K562 (cell line): ENCODE data around the gene TMEM273. TPM values are rescaled to one million over a fixed set of nuclear protein-coding genes. Genes with fewer than 3 reads are reported as not detected.

Experiments
- ATAC-seq: fragments of 200-7000 bp; cut with Tn5 transposase; 3 replicates; pipeline ENCODE4 v1.9.1; 2020; ENCODE audit warnings: moderate library complexity
- BruUV-seq: library from RNA; stranded (reverse); fragments of 400-500 nt; replicated peaks from 2 replicates; lab custom pipeline; 2021; lab: Mats Ljungman, UMichigan
- CTCF ChIA-PET: fragments of 300-600 bp; formaldehyde crosslinking; extraction: SDS; loops from one replicate; lab custom pipeline; 2021; ENCODE audit warnings: low intra/inter-chr PET ratio; lab: Yijun Ruan, JAX
- POLR2A ChIA-PET: fragments of 300-600, 350-650 bp; sonication (Branson Sonifier 250); formaldehyde crosslinking; extraction: SDS; loops from one replicate; lab custom pipeline; 2021; ENCODE audit warnings: antibody characterized with exemption, inconsistent platforms; lab: Yijun Ruan, JAX
- DNase-seq, 4 experiments: peaks; one replicate each; pipeline versions ENCODE4 v3.0.0 to v3.0.0-alpha.2; 2011 to 2018; ENCODE audit warnings: low spot score in 3 of 4, mixed read lengths in 3 of 4; ENCODE audit errors: extremely low read depth in 1 of 4
- FAIRE-seq: peaks from 2 replicates; lab custom pipeline; 2011; peaks lifted over from hg19 to GRCh38; lab: Jason Lieb, UNC
- H2AFZ ChIP-seq: 2 replicates; pipeline ENCODE4 v1.6.0; 2011; ENCODE audit warnings: low read depth, low read length, control low read depth, inconsistent platforms
- H3K27ac ChIP-seq: fragments of 200-600 bp; 3 replicates; pipeline ENCODE4 v1.8.0; 2011; ENCODE audit warnings: low read depth, mild to moderate bottlenecking, control low read depth, inconsistent platforms, low read length, moderate library complexity, mixed read lengths; ENCODE audit errors: extremely low read depth
- H3K27me3 ChIP-seq, 2 experiments: fragments of 300-600 bp in 1 of 2; 2 replicates in 1 of 2; 3 replicates in 1 of 2; pipeline versions ENCODE4 v1.6.0 to v1.8.0; 2011; ENCODE audit warnings: inconsistent platforms in 2 of 2, low read length in 2 of 2, mild to moderate bottlenecking in 1 of 2, mixed read lengths in 1 of 2, moderate library complexity in 1 of 2; ENCODE audit not compliant: control insufficient read depth in 2 of 2, insufficient read depth in 2 of 2
- H3K36me3 ChIP-seq: fragments of 300-600 bp; 3 replicates; pipeline ENCODE4 v1.8.0; 2011; ENCODE audit warnings: mild to moderate bottlenecking, low read length, inconsistent platforms; ENCODE audit not compliant: control insufficient read depth, insufficient read depth
- H3K4me1 ChIP-seq, 2 experiments: fragments of 200-600 bp in 1 of 2; replicated peaks in 1 of 2; 2 replicates in 1 of 2; 3 replicates in 1 of 2; pipeline versions ENCODE4 v1.5.1 to v1.8.0; 2011; ENCODE audit warnings: inconsistent platforms in 2 of 2, low read length in 2 of 2, mild to moderate bottlenecking in 1 of 2, mixed read lengths in 1 of 2, moderate library complexity in 1 of 2; ENCODE audit not compliant: control insufficient read depth in 2 of 2, insufficient read depth in 2 of 2
- H3K4me2 ChIP-seq: 2 replicates; pipeline ENCODE4 v1.6.1; 2011; ENCODE audit warnings: low read length, control low read depth, inconsistent platforms, mixed read lengths; ENCODE audit not compliant: insufficient read depth
- H3K4me3 ChIP-seq: fragments of 200-600 bp; sonication (generic), shearing (Covaris generic); 2 replicates; pipeline ENCODE4 v1.5.1; 2016; ENCODE audit warnings: control low read depth, inconsistent platforms
- H3K79me2 ChIP-seq: fragments of 200-600 bp; 3 replicates; pipeline ENCODE4 v1.8.0; 2011; ENCODE audit warnings: low read length, inconsistent platforms; ENCODE audit not compliant: control insufficient read depth, insufficient read depth
- H3K9ac ChIP-seq, 2 experiments: 2 replicates each; pipeline versions ENCODE4 v1.6.0 to v1.6.1; 2011; ENCODE audit warnings: low read depth in 2 of 2, low read length in 2 of 2, control low read depth in 1 of 2, inconsistent platforms in 1 of 2, mild to moderate bottlenecking in 1 of 2, mixed read lengths in 1 of 2; ENCODE audit not compliant: insufficient read depth in 1 of 2
- H3K9me1 ChIP-seq: one replicate; pipeline ENCODE4 v1.6.0; 2011; ENCODE audit warnings: inconsistent platforms, mild to moderate bottlenecking, low read length, moderate library complexity; ENCODE audit not compliant: control insufficient read depth, insufficient read depth
- H3K9me3 ChIP-seq: replicated peaks from 2 replicates; pipeline ENCODE4 v1.5.1; 2011; ENCODE audit warnings: low read depth, low read length, inconsistent platforms; ENCODE audit not compliant: control insufficient read depth, insufficient read depth
- H4K20me1 ChIP-seq: replicated peaks from 2 replicates; pipeline ENCODE4 v1.6.1; 2011; ENCODE audit warnings: low read length, inconsistent platforms, mixed read lengths; ENCODE audit not compliant: control insufficient read depth, insufficient read depth
- CHCHD3 ChIP-seq: fragments of 250-450 bp; sonication (Bioruptor Pico); IDR thresholded peaks from 2 replicates; pipeline ENCODE4 v2.1.2; 2022; ENCODE audit warnings: mild to moderate bottlenecking
- ELF1 ChIP-seq: fragments of 200-800 bp; sonication (Bioruptor generic); IDR thresholded peaks from 2 replicates; pipeline ENCODE4 v1.6.1; 2016; ENCODE audit warnings: missing genetic modification characterization, missing compliant biosample characterization
- ETS1 ChIP-seq: conservative IDR thresholded peaks from 2 replicates; pipeline ENCODE4 v1.6.1; 2011; ENCODE audit warnings: low read depth, mild to moderate bottlenecking, low read length; ENCODE audit not compliant: control insufficient read depth
- HMGN3 ChIP-seq: IDR thresholded peaks from 2 replicates; pipeline ENCODE4 v1.6.1; 2011; ENCODE audit warnings: borderline replicate concordance, low read depth, mild to moderate bottlenecking, mixed read lengths, low read length; ENCODE audit not compliant: insufficient read length; ENCODE audit errors: extremely low read depth
- KDM1A ChIP-seq, 2 experiments: fragments of 450-650 bp; IDR thresholded peaks; 2 replicates each; pipeline ENCODE4 v1.6.1; 2016; ENCODE audit warnings: mild to moderate bottlenecking in 2 of 2
- NRF1 ChIP-seq, 2 experiments: fragments of 450-650 bp; IDR thresholded peaks in 1 of 2; conservative IDR thresholded peaks in 1 of 2; 2 replicates each; pipeline ENCODE4 v1.6.1; 2014; ENCODE audit warnings: mild to moderate bottlenecking in 2 of 2
- PHF21A ChIP-seq: fragments of 450-650 bp; IDR thresholded peaks from 2 replicates; pipeline ENCODE4 v1.6.1; 2017; ENCODE audit warnings: low read depth, borderline replicate concordance
- RFX5 ChIP-seq: IDR thresholded peaks from 2 replicates; pipeline ENCODE4 v1.6.1; 2011; ENCODE audit warnings: low read depth, mild to moderate bottlenecking, improper control_type of control experiment, low read length
- SMARCB1 ChIP-seq: IDR thresholded peaks from 2 replicates; pipeline ENCODE4 v1.6.1; 2011; ENCODE audit warnings: improper control_type of control experiment, low read depth; ENCODE audit not compliant: insufficient read length
- SPI1 ChIP-seq: IDR thresholded peaks from 2 replicates; pipeline ENCODE4 v1.6.1; 2011; ENCODE audit warnings: low read depth, low read length, control low read depth, borderline replicate concordance
- ZNF143 ChIP-seq: sonication (generic); formaldehyde crosslinking; IDR thresholded peaks from 2 replicates; pipeline ENCODE4 v1.9.0; 2022; ENCODE audit warnings: mild to moderate bottlenecking, missing genetic modification reagents
- WGBS: fragments of 100-300 bp; shearing (Covaris generic); methylation state at CpG from one replicate; pipeline ENCODE4 v1.1.6; 2016; ENCODE audit warnings: low coverage, mixed read lengths; ENCODE audit not compliant: insufficient coverage; ENCODE audit errors: missing lambda C conversion rate; 5-methylcytosine and 5-hydroxymethylcytosine counted together
- in situ Hi-C: fragments of 300-500 bp; cut with MboI; formaldehyde crosslinking; loops from 4 replicates; pipeline ENCODE4 v1.15.0; 2018; ENCODE audit warnings: inconsistent platforms, mixed read lengths
- intact Hi-C: fragments of 100-400 bp; cut with micrococcal nuclease; formaldehyde crosslinking; loops from 2 replicates; pipeline ENCODE4 v1.14.2; 2022
- polyA plus RNA-seq, 8 experiments: library from polyadenylated mRNA; depleted of rRNA in 4 of 8; stranded (reverse) in 5 of 8; unstranded in 3 of 8; fragments of >200 nt; fragmentation: Nextera tagmentation in 2 of 8; fragmentation: Illumina TruSeq in 1 of 8; extraction: Ambion mirVana in 2 of 8; extraction: Trizol in 1 of 8; gene quantifications; 2 replicates each; pipeline versions ENCODE4 v1.2.1 to v1.2.3, GENCODE V29; 2011 to 2014; ENCODE audit warnings: inconsistent platforms in 1 of 8, missing spikeins in 1 of 8
- total RNA-seq, 7 experiments: library from RNA; depleted of rRNA in 6 of 7; stranded (reverse); fragments of >200 nt in 6 of 7; fragmentation: Illumina TruSeq in 2 of 7; extraction: Trizol in 2 of 7; gene quantifications; 2 replicates each; pipeline versions ENCODE4 v1.2.1 to v1.2.3, GENCODE V29; 2011 to 2021; ENCODE audit warnings: low replicate concordance in 1 of 7
- TF ChIP-seq, protein P1 (sequence below): fragments of 450-650 bp; IDR thresholded peaks from 2 replicates; pipeline ENCODE4 v1.6.1; 2017; ENCODE audit warnings: antibody characterized with exemption
- TF ChIP-seq, protein P2 (sequence below), 2 experiments: fragments of 250-450 bp in 1 of 2; fragments of 450-650 bp in 1 of 2; sonication (Bioruptor Pico) in 1 of 2; IDR thresholded peaks; 2 replicates each; pipeline versions ENCODE4 v1.6.1 to v1.8.0; 2016 to 2021; ENCODE audit warnings: mild to moderate bottlenecking in 2 of 2, moderate library complexity in 2 of 2, missing compliant biosample characterization in 1 of 2, missing genetic modification characterization in 1 of 2

The TMEM273 gene
- total and polyA plus RNA-seq, 9 of the 15 experiments (the other 6 are each of a cell fraction or from before 2014, with no cell fraction given) = 39.2 to 131 (median 95.6) TPM

- peak overlapping the region; percentile 51 for H2AFZ ChIP-seq
- 0 out of 3 replicates have a peak, but pooled peaks have one; percentile 2 for ATAC-seq
- 20% methylated on average over 3 of the region's 3 CpGs for WGBS
- CTCF ChIA-PET = interaction anchor here (1.0 kb wide), 1 partner anchor 9 kb away, joined by 3 read pairs; no protein-coding TSS in a partner anchor
- H3K27me3 ChIP-seq = no peaks in the 10 kb centered on the region
- peak overlapping the region; percentile 8 to 75; a peak in 3 of 4 replicates for H3K9ac ChIP-seq
- POLR2A ChIA-PET = interaction anchor here (0.6 to 2.0 kb wide), 4 partner anchors 10 to 111 kb away, joined by 3 to 11 read pairs (median 4); no protein-coding TSS in a partner anchor
- TF ChIP-seq ZNF143 (CRISPR knock-in tag) (no peak), HMGN3 (no peak), PHF21A (no peak), SMARCB1 (no peak), ELF1 (tag) (0 out of 2 replicates have a peak, but pooled peaks have one; percentile 4), NRF1 (conservative IDR thresholded peaks at IDR 0.05 in 1 of 2, IDR thresholded peaks at IDR 0.05 in 1 of 2) (no peak), KDM1A (IDR thresholded peaks at IDR 0.05) (0 out of 4 replicates have a peak, but pooled peaks of 1 of the 2 experiments have one; percentile 2), CHCHD3 (no peak), ETS1 (no peak), RFX5 (no peak), SPI1 (0 out of 2 replicates have a peak, but pooled peaks have one; percentile 24)
- TF ChIP-seq, protein P1, sequence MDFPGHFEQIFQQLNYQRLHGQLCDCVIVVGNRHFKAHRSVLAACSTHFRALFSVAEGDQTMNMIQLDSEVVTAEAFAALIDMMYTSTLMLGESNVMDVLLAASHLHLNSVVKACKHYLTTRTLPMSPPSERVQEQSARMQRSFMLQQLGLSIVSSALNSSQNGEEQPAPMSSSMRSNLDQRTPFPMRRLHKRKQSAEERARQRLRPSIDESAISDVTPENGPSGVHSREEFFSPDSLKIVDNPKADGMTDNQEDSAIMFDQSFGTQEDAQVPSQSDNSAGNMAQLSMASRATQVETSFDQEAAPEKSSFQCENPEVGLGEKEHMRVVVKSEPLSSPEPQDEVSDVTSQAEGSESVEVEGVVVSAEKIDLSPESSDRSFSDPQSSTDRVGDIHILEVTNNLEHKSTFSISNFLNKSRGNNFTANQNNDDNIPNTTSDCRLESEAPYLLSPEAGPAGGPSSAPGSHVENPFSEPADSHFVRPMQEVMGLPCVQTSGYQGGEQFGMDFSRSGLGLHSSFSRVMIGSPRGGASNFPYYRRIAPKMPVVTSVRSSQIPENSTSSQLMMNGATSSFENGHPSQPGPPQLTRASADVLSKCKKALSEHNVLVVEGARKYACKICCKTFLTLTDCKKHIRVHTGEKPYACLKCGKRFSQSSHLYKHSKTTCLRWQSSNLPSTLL = 0 out of 2 replicates have a peak, but pooled peaks have one; percentile 6
- TF ChIP-seq, protein P2, sequence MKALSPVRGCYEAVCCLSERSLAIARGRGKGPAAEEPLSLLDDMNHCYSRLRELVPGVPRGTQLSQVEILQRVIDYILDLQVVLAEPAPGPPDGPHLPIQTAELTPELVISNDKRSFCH (CRISPR knock-in tag; IDR thresholded peaks at IDR 0.05) = no peak
- TF ChIP-seq, protein P2 (tag; IDR thresholded peaks at IDR 0.05) = peak; percentile 60; the same call in 1 of the 2 replicates
- TF ChIP-seq, all 486 proteins: peak for 5
- in situ Hi-C loops (no loop called here), intact Hi-C loops (loop anchor here (10.0 kb wide), 1 partner anchor 1140 kb away; no protein-coding TSS in a partner anchor)
- H3K4me3 ChIP-seq = peak overlapping the region; percentile 9; the same call in 1 of the 2 replicates
- H3K79me2 ChIP-seq = peaks cover 78% of the 10 kb centered on the region
- H3K9me1 ChIP-seq = no peaks in the 10 kb centered on the region
- H4K20me1 ChIP-seq = no peaks in the 10 kb centered on the region
- H3K4me1 ChIP-seq = peaks cover 42 to 66% of the 10 kb centered on the region in 2 experiments
- no peaks in the 10 kb centered on the region for H3K9me3 ChIP-seq
- DNase-seq = peak in 1 of 4 experiments; percentile 32
- no TSS peak for BruUV-seq
- no peaks in the 10 kb centered on the region for H3K36me3 ChIP-seq
- FAIRE-seq = no peak
- H3K27ac ChIP-seq = peak overlapping the region; percentile 88
- peak overlapping the region; percentile 88 for H3K4me2 ChIP-seq
Observed at GRCh38 chr10:49185213-49185612, 3.0 kb downstream of the TMEM273 start.
